GM19023 (cell line): Measurements from ENCODE around the gene NUP62CL.
A peak's percentile ranks its signal among the peaks of the same experiment; 100 is the strongest.

Experiments
- ATAC-seq: cut with Tn5 transposase; IDR thresholded peaks from one replicate; pipeline ENCODE4 v1.9.1; 2021; ENCODE audit warnings: mild to moderate bottlenecking, moderate library complexity; ENCODE audit not compliant: unreplicated experiment

The NUP62CL gene

DNA sequence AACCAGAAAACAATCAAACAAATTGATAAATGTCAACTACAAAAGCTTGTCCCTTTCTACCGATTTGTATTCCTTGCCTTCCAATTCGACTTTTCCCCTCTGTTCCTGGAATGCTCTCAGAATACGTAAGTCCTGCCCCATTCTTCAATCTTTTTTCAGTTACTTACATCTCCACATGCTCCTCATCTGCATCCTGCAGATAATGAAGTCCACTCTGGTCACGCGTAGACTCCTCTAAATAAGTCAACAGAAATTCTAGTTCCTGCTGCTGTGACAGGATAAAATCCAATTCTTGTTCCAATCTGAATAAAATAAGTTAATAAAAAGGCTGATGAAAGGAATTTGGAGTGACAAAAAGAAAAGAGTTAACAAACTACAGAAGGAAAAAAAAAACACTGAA, 53.2 kb downstream of the NUP62CL start:
- ATAC-seq = no peak

DNA sequence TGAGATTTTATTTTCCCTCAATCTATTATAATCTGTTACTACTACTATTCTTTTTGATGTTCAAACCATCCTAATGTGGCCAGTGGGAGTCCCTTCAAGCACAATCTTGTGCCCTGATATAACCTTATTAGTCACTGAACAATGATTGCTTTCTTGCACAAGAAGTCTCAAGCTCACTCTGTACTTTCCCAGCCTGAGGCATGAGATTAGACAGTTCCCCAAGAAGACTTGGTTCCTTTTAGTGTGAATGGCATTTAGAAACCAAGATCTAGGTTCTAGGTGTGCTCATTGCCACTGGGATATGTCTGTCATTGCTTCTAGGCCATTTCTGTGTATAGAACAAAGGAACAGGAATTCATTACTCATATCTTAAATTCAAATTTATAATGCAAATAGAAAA, 59.6 kb downstream of the NUP62CL start:
- no peak for ATAC-seq

DNA sequence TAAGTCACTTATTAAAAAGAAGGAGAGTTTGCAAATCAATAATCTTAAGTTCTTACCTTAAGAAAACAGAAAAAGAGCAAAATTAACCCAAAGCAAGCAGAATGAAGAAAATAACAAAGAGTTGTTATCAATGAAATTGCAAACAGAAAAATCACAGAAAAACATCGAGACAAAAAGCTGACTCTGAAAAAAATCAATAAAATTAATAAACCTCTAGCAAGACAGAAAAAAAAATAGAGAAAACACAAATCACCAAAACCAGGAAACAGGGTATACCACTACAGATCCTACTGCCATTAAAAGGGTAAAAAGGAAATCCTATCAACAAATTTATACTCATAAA, 70.3 kb downstream of the NUP62CL start:
- ATAC-seq = no peak

DNA sequence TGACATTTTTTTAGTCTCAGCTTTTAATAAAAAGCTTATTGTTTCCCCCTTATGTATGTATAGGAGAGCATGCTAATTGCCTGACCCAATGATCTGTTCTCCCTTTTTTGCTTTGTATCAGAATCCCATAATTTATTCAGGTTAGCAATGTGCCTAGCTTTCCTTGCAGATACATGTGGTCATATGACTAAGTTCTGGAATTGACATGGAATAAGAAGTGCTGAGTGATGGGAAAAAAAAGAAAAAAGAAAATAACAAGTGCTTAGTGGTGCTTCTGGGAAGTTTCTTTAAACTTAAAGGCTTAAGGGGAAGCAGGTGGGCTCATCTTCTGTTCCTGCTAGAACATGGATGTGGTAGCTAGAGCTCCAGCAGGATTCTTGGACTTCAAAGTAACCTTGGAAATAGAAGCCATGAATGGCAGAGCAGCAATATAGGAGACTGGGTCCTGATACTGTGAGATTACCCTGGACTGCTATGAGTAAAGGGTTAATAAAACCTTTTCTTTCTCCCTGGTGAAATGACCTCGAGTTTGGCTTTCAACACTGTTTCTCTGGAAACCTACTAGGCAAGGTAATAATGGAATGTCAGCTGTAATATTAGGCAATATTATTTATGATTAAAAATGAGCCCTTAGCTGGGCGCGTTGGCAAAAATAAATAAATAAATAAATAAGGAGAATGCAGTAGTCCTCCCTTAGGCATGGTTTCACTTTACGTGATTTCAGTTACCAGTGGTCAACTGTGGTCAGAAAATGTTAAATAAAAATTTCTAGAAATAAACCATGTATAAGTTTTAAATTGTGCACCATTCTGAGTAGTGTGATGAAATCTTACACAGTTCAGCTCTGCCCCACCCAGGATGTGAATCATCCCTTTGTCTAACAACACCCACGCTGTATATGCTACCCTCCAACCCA, 70.9 kb downstream of the NUP62CL start:
- no peak for ATAC-seq

DNA sequence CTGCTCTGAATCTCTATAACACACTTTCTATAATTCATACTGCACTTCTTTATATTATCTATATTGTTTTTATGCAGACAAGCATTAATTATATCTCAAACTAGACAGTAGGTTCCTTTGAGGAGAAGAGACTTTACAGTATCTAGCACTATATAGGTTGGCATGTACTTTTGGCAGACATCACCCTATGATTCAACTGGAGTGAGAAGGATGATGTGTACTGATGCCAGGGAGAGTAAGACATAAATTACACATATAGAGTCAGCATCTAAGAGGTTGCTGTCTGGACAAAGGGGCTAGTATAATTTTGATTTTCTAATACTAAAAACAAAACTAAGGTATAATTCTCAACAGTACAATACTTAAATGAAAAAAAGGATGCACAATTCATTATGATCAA, 82.5 kb downstream of the NUP62CL start:
- ATAC-seq = no peak

DNA sequence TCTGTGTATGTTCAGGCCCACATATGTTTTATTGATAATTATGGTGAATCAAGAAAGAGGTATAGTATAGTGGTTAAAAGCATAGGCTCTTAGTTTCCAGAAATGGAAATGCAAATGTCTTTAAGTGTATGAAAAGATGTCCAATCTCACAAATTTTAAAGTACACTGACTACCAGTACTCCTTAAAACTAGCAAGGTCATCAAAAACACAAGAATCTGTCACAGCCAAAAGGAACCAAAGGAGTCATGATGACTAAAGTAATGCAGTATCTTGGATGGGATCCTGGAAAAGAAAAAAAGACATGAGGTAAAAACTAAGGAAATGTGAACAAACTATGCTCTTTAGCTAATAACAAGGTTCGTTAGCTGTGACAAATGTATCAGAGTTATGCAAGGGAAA, 87.0 kb downstream of the NUP62CL start:
- ATAC-seq = no peak

DNA sequence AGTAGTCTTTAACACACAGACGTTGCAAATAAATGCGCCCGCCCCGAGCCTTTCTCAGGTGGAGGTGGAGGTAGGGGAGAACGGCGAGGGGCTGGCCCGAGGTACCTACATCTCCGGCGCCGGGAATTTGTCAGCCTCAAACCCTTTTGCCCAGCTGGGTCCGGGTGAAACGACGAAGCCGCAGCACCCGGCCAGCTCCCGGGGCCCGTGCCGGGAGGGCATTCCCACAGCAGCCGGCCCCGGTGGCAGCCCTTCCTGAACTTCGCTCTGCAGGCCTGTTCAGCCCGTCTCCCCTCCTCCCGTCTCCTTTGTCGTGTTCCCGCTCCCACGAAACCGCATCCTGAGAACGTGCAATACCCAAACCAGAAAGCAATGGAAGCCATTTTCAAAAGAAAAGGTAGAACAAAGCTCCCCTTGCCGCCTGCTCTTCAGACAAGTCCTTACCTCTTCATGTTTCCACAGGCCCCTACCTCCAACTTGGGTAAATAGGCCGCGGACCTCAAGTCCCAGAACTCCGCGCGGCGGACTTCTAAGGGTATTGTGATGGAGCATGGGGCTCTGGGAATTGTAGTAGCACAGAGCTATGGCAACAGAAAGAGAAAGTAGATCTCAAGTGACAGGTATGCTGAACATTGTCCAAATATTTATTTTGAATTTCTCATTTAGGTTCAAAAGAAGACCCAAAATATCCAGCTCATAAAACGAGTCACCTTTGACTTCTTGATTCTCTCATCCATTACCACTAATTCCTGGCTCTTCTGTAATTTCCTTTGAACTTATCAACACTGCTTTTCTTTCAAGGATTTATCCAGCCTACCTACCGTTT, 87.7 kb downstream of the NUP62CL start, which contains the start of gene RBM41:
RBM41 (minus strand) TSS at position 501 of the 826 bp plus-strand sequence; CDS start at position 452, 49 bp downstream.
- peak; percentile 100 for ATAC-seq

DNA sequence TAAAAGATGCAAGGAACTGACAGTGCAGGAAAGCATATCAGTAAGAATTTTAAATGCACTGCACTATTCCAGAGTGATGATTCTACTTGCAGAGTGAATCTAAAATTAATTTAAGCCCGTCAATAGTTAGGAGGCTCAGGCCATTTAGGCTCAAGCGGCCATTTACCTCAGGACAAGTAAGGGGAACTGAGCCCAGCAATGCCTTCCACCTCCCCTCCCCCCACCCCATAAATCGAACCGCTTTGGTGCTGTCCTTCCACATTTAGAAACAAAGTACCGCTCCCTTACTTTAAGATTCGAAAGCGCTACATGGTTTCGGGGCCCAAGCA, 88.3 kb downstream of the NUP62CL start:
- no peak for ATAC-seq

DNA sequence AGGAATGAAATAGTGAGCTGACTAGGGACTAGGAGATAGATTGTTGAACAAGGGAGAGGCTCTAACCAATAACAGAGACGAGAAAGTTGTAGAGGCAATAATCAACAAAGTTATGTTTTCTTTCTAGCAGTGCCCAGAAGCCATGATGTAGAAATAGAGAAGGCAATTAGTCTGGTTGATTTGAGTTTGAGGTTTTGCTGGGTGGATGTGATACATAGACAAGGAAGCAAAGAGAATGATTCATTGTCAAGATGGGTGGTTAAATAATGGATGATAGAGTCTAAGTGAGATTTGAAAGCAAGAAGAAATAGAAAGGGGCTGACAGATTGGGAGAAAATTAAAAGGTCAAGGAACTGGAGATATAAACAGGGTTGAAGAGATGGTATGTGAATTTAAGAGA, 98.8 kb downstream of the NUP62CL start:
- no peak for ATAC-seq

DNA sequence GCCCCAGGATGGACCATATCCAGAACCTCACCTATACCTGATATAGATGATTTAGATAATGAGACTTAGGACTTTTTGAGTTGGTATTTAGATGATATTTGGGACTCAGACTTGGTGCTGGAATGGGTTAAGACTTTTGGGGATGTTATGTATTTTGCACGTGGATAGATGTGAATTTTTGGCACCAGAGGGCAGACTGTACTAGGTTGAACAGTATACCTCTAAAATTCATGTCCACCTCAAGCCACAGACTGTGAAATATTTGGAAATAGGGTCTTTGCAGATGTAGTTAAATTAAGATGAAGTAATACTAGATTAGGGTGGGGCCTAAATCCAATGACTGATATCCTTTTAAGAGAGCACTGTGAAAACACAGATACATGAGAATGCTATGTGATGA, 103.3 kb downstream of the NUP62CL start:
- no peak for ATAC-seq

DNA sequence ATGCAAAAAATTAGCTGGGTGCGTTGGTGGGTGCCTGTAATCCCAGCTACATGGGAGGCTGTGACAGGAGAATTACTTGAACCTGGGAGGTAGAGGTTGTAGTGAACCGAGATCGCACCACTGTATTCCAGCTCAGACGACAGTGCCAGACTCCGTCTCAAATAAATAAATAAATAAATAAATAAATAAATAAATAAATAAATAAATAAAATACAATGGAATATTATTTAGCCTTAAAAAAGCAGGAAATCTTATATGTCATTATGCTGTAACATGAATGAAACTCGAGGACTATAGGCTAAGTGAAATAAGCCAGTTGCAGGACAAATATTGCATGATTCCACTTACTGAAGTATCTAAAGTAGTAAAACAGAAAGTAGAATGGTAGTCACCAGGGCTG, 130.1 kb downstream of the NUP62CL start:
- no peak for ATAC-seq
